ENCODE measurements around the gene CCDC124.

GRCh38 chr19:17936379-17936778, 3.6 kb downstream of the CCDC124 start:
- TF ChIP-seq CTCF (IDR thresholded peaks at IDR 0.05) (no peak), POLR2A (IDR thresholded peaks at IDR 0.05) (no peak), POLR2AphosphoS5 (IDR thresholded peaks at IDR 0.05) (no peak)
